HepG2 (cell line): ENCODE data around the gene PSMB1. TPM values are rescaled to one million over a fixed set of nuclear protein-coding genes. Genes with fewer than 3 reads are reported as not detected.

Experiments
- AKAP8 ChIP-seq: sonication (generic); formaldehyde crosslinking; IDR thresholded peaks from 2 replicates; pipeline ENCODE4 v1.5.1; 2020; ENCODE audit warnings: mild to moderate bottlenecking, missing genetic modification reagents
- ARNT ChIP-seq: fragments of 450-650 bp; IDR thresholded peaks from 2 replicates; pipeline ENCODE4 v1.6.1; 2017
- ETV5 ChIP-seq: IDR thresholded peaks from 2 replicates; pipeline ENCODE4 v1.6.1; 2018; ENCODE audit warnings: missing biosample characterization, missing genetic modification reagents, inconsistent platforms, borderline replicate concordance
- GABPB1 ChIP-seq: IDR thresholded peaks from 2 replicates; pipeline ENCODE4 v1.6.1; 2016; ENCODE audit warnings: mild to moderate bottlenecking, missing genetic modification reagents, moderate library complexity, missing compliant biosample characterization
- KMT2A ChIP-seq: sonication (generic); formaldehyde crosslinking; IDR thresholded peaks from 2 replicates; pipeline ENCODE4 v1.4.0; 2020; ENCODE audit warnings: missing genetic modification reagents
- PTBP1 ChIP-seq: fragments of 200-400 bp; formaldehyde crosslinking; IDR thresholded peaks from 2 replicates; pipeline ENCODE4 v1.6.1; 2018; ENCODE audit warnings: low read length, low read depth; ENCODE audit not compliant: poor library complexity, severe bottlenecking
- SAP130 ChIP-seq: IDR thresholded peaks from 2 replicates; pipeline ENCODE4 v1.6.1; 2016; ENCODE audit warnings: low read depth
- SIX4 ChIP-seq: sonication (generic); formaldehyde crosslinking; IDR thresholded peaks from 2 replicates; pipeline ENCODE4 v1.4.0; 2020; ENCODE audit warnings: missing genetic modification reagents
- SNAI1 ChIP-seq: sonication (generic); formaldehyde crosslinking; IDR thresholded peaks from 2 replicates; pipeline ENCODE4 v1.5.0; 2020; ENCODE audit warnings: mild to moderate bottlenecking, missing genetic modification reagents, borderline replicate concordance
- SP5 ChIP-seq: IDR thresholded peaks from 2 replicates; pipeline ENCODE4 v1.6.1; 2016; ENCODE audit warnings: low read depth, borderline replicate concordance
- TARDBP ChIP-seq: sonication (generic); formaldehyde crosslinking; IDR thresholded peaks from 2 replicates; pipeline ENCODE4 v1.8.0; 2022; ENCODE audit warnings: mild to moderate bottlenecking, missing genetic modification reagents
- YY1 ChIP-seq: IDR thresholded peaks from 2 replicates; pipeline ENCODE4 v1.6.1; 2011; ENCODE audit warnings: low read length, low read depth, moderate library complexity, mild to moderate bottlenecking; ENCODE audit not compliant: insufficient read depth, insufficient replicate concordance
- ZFP37 ChIP-seq: sonication (generic); formaldehyde crosslinking; IDR thresholded peaks from 2 replicates; pipeline ENCODE4 v1.4.0; 2020; ENCODE audit warnings: missing genetic modification reagents, borderline replicate concordance
- ZKSCAN8 ChIP-seq: IDR thresholded peaks from 2 replicates; pipeline ENCODE4 v1.6.1; 2016; ENCODE audit warnings: borderline replicate concordance, missing genetic modification reagents, missing compliant biosample characterization
- ZNF205 ChIP-seq: IDR thresholded peaks from 2 replicates; pipeline ENCODE4 v1.6.1; 2018; ENCODE audit warnings: missing biosample characterization, missing genetic modification reagents
- ZNF672 ChIP-seq: sonication (generic); formaldehyde crosslinking; IDR thresholded peaks from 2 replicates; pipeline ENCODE4 v1.8.1; 2022; ENCODE audit warnings: missing genetic modification reagents
- ZNF782 ChIP-seq: sonication (generic); formaldehyde crosslinking; IDR thresholded peaks from 2 replicates; pipeline ENCODE4 v1.4.0; 2020; ENCODE audit warnings: missing genetic modification reagents, mild to moderate bottlenecking, borderline replicate concordance
- ZNF841 ChIP-seq: sonication (generic); formaldehyde crosslinking; IDR thresholded peaks from 2 replicates; pipeline ENCODE4 v1.8.1; 2023; ENCODE audit warnings: missing genetic modification reagents, borderline replicate concordance
- ZNF883 ChIP-seq: sonication (generic); formaldehyde crosslinking; IDR thresholded peaks from 2 replicates; pipeline ENCODE4 v1.5.1; 2020; ENCODE audit warnings: mild to moderate bottlenecking, missing genetic modification reagents; ENCODE audit errors: not compliant biosample characterization
- ZNF891 ChIP-seq: sonication (generic); formaldehyde crosslinking; IDR thresholded peaks from 2 replicates; pipeline ENCODE4 v1.5.0; 2020; ENCODE audit warnings: mild to moderate bottlenecking, missing genetic modification reagents
- ZSCAN21 ChIP-seq: sonication (generic); formaldehyde crosslinking; IDR thresholded peaks from 2 replicates; pipeline ENCODE4 v1.8.0; 2022; ENCODE audit warnings: mild to moderate bottlenecking, missing genetic modification reagents, moderate library complexity, borderline replicate concordance
- polyA plus RNA-seq, 8 experiments: library from polyadenylated mRNA; depleted of rRNA in 3 of 8; stranded (reverse) in 7 of 8; unstranded in 1 of 8; fragments of >200 nt; fragmentation: Illumina TruSeq in 4 of 8; extraction: Trizol in 4 of 8; gene quantifications; 2 replicates each; pipeline versions ENCODE4 v1.2.1 to v1.2.3, GENCODE V29; 2011 to 2016; ENCODE audit warnings: low read depth in 4 of 8, missing spikeins in 1 of 8, mixed read lengths in 1 of 8; ENCODE audit not compliant: insufficient read depth in 1 of 8
- total RNA-seq, 5 experiments: library from RNA; depleted of rRNA; stranded (reverse); fragments of >200 nt; fragmentation: Illumina TruSeq; extraction: Trizol; gene quantifications; 2 replicates each; pipeline ENCODE4 v1.2.3, GENCODE V29; 2016; ENCODE audit warnings: low read depth in 1 of 5
- TF ChIP-seq, protein P1 (sequence below): sonication (generic); formaldehyde crosslinking; IDR thresholded peaks from 2 replicates; pipeline ENCODE4 v1.8.0; 2022; ENCODE audit warnings: mild to moderate bottlenecking, missing genetic modification reagents, moderate library complexity
- TF ChIP-seq, protein P2 (sequence below), 2 experiments: sonication (generic) in 1 of 2; formaldehyde crosslinking in 1 of 2; IDR thresholded peaks; 2 replicates each; pipeline versions ENCODE4 v1.5.1 to v1.6.1; 2011 to 2020; ENCODE audit warnings: borderline replicate concordance in 1 of 2, low read depth in 1 of 2, low read length in 1 of 2, mild to moderate bottlenecking in 1 of 2, missing genetic modification reagents in 1 of 2, moderate library complexity in 1 of 2
- TF ChIP-seq, protein P3 (sequence below): sonication (generic); formaldehyde crosslinking; IDR thresholded peaks from 2 replicates; pipeline ENCODE4 v1.8.1; 2023; ENCODE audit warnings: mild to moderate bottlenecking, inconsistent platforms, moderate library complexity, missing genetic modification reagents, borderline replicate concordance
- TF ChIP-seq, protein P4 (sequence below): sonication (generic); formaldehyde crosslinking; IDR thresholded peaks from 2 replicates; pipeline ENCODE4 v1.4.0; 2020; ENCODE audit warnings: mild to moderate bottlenecking, low read depth, missing genetic modification reagents

The PSMB1 gene
- total and polyA plus RNA-seq, 2 of the 13 experiments (the other 11 are each of a cell fraction or from before 2014, with no cell fraction given) = 528 to 592 TPM

DNA sequence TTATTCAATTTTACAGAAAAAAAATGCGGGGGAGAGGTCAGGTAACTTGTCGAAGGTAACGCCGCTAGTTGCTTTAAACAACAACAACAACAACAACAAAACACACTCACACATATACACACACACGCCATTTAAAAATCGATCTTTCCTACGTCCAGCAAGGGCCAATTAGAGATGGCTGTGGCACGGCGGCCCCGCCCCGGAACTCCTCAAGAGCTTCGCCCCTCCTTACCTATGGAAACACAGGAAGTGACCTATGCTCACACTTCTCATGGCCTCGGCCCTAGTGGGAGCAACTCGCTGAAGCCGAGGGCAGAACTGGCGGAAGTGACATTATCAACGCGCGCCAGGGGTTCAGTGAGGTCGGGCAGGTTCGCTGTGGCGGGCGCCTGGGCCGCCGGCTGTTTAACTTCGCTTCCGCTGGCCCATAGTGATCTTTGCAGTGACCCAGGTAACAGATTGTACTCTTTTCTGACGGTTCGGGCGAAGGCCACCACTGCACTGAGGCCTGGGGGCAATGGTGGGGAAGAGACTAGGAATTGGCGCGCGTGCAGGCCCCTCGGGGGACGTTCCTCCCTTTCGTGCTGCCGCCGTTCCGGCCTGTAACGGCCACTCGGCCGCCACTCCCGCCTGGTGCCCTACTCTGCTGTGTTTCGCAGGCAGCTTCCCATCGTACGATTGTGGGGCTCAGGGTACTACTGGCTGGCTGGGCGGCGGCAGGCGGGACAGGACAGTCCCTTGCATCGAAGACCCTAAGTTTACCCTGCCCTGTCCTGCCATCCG lies 1.1 kb upstream of the PSMB1 start, which contains the start of gene TBP (continued):
- TF ChIP-seq ZNF891 (CRISPR knock-in tag) = peak; percentile 96; the same call in 1 of the 2 replicates
- no peak for TF ChIP-seq ZNF672 (CRISPR knock-in tag)
- TF ChIP-seq, protein P1, sequence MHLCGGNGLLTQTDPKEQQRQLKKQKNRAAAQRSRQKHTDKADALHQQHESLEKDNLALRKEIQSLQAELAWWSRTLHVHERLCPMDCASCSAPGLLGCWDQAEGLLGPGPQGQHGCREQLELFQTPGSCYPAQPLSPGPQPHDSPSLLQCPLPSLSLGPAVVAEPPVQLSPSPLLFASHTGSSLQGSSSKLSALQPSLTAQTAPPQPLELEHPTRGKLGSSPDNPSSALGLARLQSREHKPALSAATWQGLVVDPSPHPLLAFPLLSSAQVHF = 0 out of 2 replicates have a peak, but pooled peaks have one; percentile 55
- TF ChIP-seq AKAP8 (CRISPR knock-in tag) = no peak
- TF ChIP-seq YY1 = peak; percentile 92
- peak; percentile 79; the same call in 1 of the 2 replicates for TF ChIP-seq ZKSCAN8 (CRISPR knock-in tag)
- TF ChIP-seq ZNF883 (CRISPR knock-in tag) = peak; percentile 90
- TF ChIP-seq SIX4 (CRISPR knock-in tag) = peak; percentile 61; the same call in 1 of the 2 replicates
- peak; percentile 100 for TF ChIP-seq GABPB1 (CRISPR knock-in tag)
- TF ChIP-seq ZFP37 (CRISPR knock-in tag) = peak; percentile 62; the same call in 1 of the 2 replicates
- peak; percentile 100 for TF ChIP-seq ZNF205 (CRISPR knock-in tag)
- TF ChIP-seq, protein P2, sequence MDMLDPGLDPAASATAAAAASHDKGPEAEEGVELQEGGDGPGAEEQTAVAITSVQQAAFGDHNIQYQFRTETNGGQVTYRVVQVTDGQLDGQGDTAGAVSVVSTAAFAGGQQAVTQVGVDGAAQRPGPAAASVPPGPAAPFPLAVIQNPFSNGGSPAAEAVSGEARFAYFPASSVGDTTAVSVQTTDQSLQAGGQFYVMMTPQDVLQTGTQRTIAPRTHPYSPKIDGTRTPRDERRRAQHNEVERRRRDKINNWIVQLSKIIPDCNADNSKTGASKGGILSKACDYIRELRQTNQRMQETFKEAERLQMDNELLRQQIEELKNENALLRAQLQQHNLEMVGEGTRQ (IDR thresholded peaks at IDR 0.05; ENCODE audit: low read depth, low read length) = no peak
- TF ChIP-seq, protein P2 (CRISPR knock-in tag; IDR thresholded peaks at IDR 0.05; ENCODE audit: borderline replicate concordance) = peak; percentile 8; the same call in 1 of the 2 replicates
- TF ChIP-seq SNAI1 (CRISPR knock-in tag) = no peak
- TF ChIP-seq TARDBP (CRISPR knock-in tag) = peak; percentile 71
- TF ChIP-seq ZNF841 = no peak
- peak; percentile 99 for TF ChIP-seq SAP130 (CRISPR knock-in tag)
- TF ChIP-seq SP5 (CRISPR knock-in tag) = peak; percentile 48; the same call in 1 of the 2 replicates
- peak; percentile 99 for TF ChIP-seq KMT2A (CRISPR knock-in tag)
- peak; percentile 73; the same call in 1 of the 2 replicates for TF ChIP-seq ZSCAN21
- peak; percentile 29; the same call in 1 of the 2 replicates for TF ChIP-seq ZNF782 (CRISPR knock-in tag)
- TF ChIP-seq, protein P3, sequence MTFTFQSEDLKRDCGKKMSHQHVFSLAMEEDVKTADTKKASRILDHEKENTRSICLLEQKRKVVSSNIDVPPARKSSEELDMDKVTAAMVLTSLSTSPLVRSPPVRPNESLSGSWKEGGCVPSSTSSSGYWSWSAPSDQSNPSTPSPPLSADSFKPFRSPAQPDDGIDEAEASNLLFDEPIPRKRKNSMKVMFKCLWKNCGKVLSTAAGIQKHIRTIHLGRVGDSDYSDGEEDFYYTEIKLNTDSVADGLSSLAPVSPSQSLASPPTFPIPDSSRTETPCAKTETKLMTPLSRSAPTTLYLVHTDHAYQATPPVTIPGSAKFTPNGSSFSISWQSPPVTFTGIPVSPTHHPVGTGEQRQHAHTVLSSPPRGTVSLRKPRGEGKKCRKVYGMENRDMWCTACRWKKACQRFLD (CRISPR knock-in tag) = 0 out of 2 replicates have a peak, but pooled peaks have one; percentile 57
- peak; percentile 95 for TF ChIP-seq ETV5 (CRISPR knock-in tag)
- no peak for TF ChIP-seq PTBP1
- TF ChIP-seq, protein P4, sequence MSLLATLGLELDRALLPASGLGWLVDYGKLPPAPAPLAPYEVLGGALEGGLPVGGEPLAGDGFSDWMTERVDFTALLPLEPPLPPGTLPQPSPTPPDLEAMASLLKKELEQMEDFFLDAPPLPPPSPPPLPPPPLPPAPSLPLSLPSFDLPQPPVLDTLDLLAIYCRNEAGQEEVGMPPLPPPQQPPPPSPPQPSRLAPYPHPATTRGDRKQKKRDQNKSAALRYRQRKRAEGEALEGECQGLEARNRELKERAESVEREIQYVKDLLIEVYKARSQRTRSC = 0 out of 2 replicates have a peak, but pooled peaks have one; percentile 59
- no peak for TF ChIP-seq ARNT
